SK-N-MC (cell line): ENCODE results near the gene C9orf78.

ENCODE experiments used
- EZH2 ChIP-seq: fragments of 200-600 bp; sonication (generic); IDR thresholded peaks from one replicate; pipeline ENCODE4 v1.6.1; 2017; ENCODE audit warnings: antibody characterized with exemption
- POLR2AphosphoS5 ChIP-seq: IDR thresholded peaks from 2 replicates; pipeline ENCODE4 v1.6.1; 2012; ENCODE audit warnings: mild to moderate bottlenecking, low read depth, low read length, borderline replicate concordance

DNA sequence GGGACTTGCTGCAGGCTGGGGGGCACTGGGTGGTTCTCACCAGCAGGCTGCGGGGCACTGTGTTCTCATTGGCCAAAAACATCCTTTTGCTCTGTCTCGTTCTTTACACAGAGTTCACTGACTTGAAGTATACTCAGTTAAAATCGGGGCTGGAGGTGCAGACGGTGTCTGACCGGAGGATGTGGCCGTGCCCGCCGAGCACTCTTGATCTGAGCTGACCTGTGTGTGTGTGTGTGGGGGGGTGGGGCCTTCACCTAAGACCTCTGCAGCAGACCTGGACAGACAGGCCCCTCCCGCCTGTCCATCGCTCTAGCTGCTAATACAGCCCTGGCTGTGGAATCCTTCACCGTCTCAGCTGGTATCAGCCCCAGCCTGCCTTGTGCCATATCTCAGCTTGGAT lies 25.0 kb downstream of the C9orf78 start:
- TF ChIP-seq POLR2AphosphoS5 (0 out of 2 replicates have a peak, but pooled peaks have one; percentile 10), EZH2 (no peak)
